ENCODE data around the gene AGT. TPM values are rescaled to one million over a fixed set of nuclear protein-coding genes. Genes with fewer than 3 reads are reported as not detected.

Gene AGT
- total and polyA plus RNA-seq, 2 experiments from 2014 or later = 0.11 TPM; not detected in 1

DNA sequence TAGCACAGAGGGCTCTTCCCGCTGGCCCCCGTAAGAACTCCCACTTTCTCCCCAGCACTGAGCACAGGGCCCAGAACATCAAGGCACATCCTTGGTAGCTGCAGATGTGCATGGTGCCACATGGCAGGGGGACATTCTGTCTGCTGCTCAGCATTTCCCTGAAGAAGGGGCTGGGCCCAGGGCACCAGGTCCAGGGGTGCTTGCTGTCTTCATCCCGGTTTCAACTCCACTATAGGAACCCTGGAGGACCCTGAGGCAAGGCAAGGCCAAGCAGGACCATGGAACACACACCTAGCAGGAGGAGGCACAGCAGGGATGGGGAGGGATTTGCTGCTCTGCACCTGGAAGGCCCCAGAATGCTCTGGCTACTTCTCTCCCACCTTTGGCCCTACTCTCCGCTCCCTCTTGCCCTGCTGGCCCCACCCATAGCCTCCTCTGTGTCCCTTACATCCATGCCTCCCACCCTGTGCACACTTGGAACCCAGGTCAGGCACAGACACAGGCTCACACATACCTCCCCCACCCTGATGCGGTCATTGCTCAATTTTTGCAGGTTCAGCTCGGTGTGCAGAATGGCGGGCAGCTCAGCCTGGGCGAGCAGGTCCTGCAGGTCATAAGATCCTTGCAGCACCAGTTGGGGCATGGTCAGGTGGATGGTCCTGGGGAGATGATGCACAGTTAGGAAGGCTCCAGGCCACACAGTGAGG lies 10.1 kb downstream of the AGT start:
- no peak overlapping the region for H2AFZ ChIP-seq
- H3K4me3 ChIP-seq = no peak overlapping the region
- no peaks in the 10 kb centered on the region for H3K36me3 Mint-ChIP-seq (ENCODE audit: low read depth)
- no peak overlapping the region for H3K4me3 Mint-ChIP-seq
- H3K4me2 ChIP-seq = no peak overlapping the region
- H3K27me3 Mint-ChIP-seq (ENCODE audit: insufficient read depth, low read depth, poor library complexity) = peaks cover 10% of the 10 kb centered on the region
- DNase-seq (ENCODE audit: low spot score) (no peak), ATAC-seq (no peak)
- no peaks in the 10 kb centered on the region for H3K79me2 ChIP-seq (replicated peaks; ENCODE audit: insufficient read depth)
- H3K9me2 ChIP-seq (ENCODE audit: insufficient read depth) = no peaks in the 10 kb centered on the region
- no peaks in the 10 kb centered on the region for H3F3A ChIP-seq (replicated peaks; ENCODE audit: low read depth)
- H3K27ac Mint-ChIP-seq = no peak overlapping the region
- no peaks in the 10 kb centered on the region for H3K9me3 Mint-ChIP-seq
- no peak overlapping the region for H3K27ac ChIP-seq (ENCODE audit: low read depth)
- H3K4me1 Mint-ChIP-seq = peaks cover 7% of the 10 kb centered on the region
- no peaks in the 10 kb centered on the region for H3K36me3 ChIP-seq (ENCODE audit: insufficient read depth)
- H3K27me3 ChIP-seq (ENCODE audit: insufficient read depth) = no peaks in the 10 kb centered on the region
- no peaks in the 10 kb centered on the region for H3K4me1 ChIP-seq (ENCODE audit: insufficient read depth)
- H4K20me1 ChIP-seq (replicated peaks; ENCODE audit: insufficient read depth) = no peaks in the 10 kb centered on the region
- TF ChIP-seq JUNB (IDR thresholded peaks at IDR 0.05; ENCODE audit: unreplicated experiment) (no peak), ZNF331 (CRISPR knock-in tag; IDR thresholded peaks at IDR 0.05; ENCODE audit: low read depth) (no peak), ZNF114 (CRISPR knock-in tag; IDR thresholded peaks at IDR 0.05) (no peak), EZH2 (IDR thresholded peaks at IDR 0.05; ENCODE audit: low read depth, unreplicated experiment) (no peak), STAT1 (IDR thresholded peaks at IDR 0.05; ENCODE audit: unreplicated experiment) (no peak), ZNF462 (CRISPR knock-in tag; IDR thresholded peaks at IDR 0.05) (no peak), NANOG (IDR thresholded peaks at IDR 0.05; ENCODE audit: borderline replicate concordance) (no peak)
- TF ChIP-seq, protein P1, sequence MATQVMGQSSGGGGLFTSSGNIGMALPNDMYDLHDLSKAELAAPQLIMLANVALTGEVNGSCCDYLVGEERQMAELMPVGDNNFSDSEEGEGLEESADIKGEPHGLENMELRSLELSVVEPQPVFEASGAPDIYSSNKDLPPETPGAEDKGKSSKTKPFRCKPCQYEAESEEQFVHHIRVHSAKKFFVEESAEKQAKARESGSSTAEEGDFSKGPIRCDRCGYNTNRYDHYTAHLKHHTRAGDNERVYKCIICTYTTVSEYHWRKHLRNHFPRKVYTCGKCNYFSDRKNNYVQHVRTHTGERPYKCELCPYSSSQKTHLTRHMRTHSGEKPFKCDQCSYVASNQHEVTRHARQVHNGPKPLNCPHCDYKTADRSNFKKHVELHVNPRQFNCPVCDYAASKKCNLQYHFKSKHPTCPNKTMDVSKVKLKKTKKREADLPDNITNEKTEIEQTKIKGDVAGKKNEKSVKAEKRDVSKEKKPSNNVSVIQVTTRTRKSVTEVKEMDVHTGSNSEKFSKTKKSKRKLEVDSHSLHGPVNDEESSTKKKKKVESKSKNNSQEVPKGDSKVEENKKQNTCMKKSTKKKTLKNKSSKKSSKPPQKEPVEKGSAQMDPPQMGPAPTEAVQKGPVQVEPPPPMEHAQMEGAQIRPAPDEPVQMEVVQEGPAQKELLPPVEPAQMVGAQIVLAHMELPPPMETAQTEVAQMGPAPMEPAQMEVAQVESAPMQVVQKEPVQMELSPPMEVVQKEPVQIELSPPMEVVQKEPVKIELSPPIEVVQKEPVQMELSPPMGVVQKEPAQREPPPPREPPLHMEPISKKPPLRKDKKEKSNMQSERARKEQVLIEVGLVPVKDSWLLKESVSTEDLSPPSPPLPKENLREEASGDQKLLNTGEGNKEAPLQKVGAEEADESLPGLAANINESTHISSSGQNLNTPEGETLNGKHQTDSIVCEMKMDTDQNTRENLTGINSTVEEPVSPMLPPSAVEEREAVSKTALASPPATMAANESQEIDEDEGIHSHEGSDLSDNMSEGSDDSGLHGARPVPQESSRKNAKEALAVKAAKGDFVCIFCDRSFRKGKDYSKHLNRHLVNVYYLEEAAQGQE (IDR thresholded peaks at IDR 0.05; ENCODE audit: unreplicated experiment) = no peak
- TF ChIP-seq, protein P2, sequence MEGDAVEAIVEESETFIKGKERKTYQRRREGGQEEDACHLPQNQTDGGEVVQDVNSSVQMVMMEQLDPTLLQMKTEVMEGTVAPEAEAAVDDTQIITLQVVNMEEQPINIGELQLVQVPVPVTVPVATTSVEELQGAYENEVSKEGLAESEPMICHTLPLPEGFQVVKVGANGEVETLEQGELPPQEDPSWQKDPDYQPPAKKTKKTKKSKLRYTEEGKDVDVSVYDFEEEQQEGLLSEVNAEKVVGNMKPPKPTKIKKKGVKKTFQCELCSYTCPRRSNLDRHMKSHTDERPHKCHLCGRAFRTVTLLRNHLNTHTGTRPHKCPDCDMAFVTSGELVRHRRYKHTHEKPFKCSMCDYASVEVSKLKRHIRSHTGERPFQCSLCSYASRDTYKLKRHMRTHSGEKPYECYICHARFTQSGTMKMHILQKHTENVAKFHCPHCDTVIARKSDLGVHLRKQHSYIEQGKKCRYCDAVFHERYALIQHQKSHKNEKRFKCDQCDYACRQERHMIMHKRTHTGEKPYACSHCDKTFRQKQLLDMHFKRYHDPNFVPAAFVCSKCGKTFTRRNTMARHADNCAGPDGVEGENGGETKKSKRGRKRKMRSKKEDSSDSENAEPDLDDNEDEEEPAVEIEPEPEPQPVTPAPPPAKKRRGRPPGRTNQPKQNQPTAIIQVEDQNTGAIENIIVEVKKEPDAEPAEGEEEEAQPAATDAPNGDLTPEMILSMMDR (conservative IDR thresholded peaks at IDR 0.05; ENCODE audit: low read depth in 2 of 2) = no peak
